IPS-11a (cell line): ENCODE measurements around the gene CYP2A7.
"Not testable (repeated sequence)": the region's sequence is repeated elsewhere in the genome, so short reads cannot be mapped to it uniquely, and the experiment has no call there.

Experiments used
- H3K4me3 ChIP-seq: one replicate; pipeline ENCODE4 v1.5.1; 2013; ENCODE audit warnings: low read depth, low read length, control low read depth

Gene CYP2A7

DNA sequence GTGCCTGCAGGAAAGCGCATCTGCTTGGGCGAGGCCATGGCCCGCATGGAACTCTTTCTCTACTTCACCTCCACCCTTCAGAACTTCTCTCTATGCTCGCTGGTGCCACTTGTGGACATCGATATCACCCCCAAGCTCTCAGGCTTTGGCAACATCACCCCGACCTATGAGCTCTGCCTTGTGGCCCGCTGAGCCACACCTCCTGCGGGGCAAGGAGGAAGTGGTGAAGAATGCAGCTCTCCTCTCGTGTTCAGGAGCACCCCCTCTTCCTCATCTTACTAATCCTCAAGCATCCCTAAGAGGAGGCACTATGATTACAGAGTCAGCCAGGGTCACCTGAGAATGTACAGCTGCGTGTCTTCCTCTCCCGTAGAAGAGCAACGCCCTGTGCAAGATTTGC, 17.9 kb upstream of the CYP2A7 start:
- not testable (repeated sequence) for H3K4me3 ChIP-seq

DNA sequence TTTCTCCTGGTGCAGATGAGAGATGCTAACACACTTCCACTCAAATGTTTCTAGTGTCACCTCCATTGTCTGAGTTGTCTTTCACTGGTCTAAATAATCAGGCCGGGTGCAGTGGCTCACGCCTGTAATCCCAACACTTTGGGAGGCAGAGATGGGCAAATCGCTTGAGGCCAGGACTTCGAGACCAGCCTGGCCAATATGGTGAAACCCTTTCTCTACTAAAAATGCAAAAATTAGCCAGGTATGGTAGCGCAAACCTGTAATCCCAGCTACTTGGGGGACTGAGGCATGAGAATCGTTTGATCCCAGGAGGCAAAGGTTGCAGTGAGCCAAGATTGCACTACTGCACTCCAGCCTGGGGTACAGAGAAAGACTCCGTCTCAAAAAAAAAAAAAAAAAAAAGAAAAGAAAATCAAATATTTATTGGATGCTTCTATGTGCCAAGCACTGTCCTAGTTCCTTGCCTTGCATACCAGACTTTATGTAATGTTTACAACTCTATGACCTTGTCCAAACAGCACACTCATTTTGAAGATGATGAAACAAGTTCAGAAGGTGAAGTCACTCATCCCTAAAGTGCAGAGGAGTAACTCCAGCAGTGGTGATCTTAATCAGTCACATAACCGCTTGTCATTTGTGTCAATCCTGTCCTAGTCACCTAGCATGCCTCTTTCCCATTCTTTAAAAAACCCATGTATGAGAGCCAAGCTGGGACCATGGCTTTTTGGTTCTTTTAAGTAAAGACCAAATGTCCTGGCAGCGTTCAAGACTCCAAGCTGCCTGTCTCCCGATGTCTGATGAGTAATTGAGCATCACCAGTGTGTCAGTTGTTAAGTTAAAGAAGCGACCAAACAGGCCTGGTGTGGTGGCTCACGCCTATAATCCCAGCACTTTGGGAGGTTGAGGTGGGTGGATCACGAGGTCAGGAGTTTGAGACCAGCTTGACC, 15.1 kb upstream of the CYP2A7 start:
- H3K4me3 ChIP-seq, result not testable (repeated sequence)

DNA sequence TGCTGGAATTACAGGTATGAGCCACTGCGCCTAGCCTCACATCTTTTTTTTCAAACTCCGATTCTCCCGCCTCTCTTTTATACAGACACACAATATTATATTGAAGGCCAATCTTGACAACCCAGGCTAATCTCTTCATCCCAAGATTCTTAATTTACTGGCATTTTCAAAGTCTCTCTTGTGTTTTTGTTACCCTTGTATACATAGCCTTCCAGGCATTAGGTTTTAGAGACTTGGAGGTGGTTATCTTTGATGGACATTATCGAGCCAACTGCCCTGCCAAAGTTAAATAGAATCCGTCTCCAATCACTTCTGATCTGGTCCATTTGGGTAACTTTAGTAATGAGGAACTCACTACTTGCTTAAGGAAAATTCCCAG, 14.4 kb upstream of the CYP2A7 start:
- no peak overlapping the region for H3K4me3 ChIP-seq

- no peak overlapping the region for H3K4me3 ChIP-seq
These were observed 11.1 kb upstream of the CYP2A7 start for GRCh38 chr19:40893112-40893511.

GRCh38 chr19:40889366-40889765, 7.3 kb upstream of the CYP2A7 start:
- no peak overlapping the region for H3K4me3 ChIP-seq

DNA sequence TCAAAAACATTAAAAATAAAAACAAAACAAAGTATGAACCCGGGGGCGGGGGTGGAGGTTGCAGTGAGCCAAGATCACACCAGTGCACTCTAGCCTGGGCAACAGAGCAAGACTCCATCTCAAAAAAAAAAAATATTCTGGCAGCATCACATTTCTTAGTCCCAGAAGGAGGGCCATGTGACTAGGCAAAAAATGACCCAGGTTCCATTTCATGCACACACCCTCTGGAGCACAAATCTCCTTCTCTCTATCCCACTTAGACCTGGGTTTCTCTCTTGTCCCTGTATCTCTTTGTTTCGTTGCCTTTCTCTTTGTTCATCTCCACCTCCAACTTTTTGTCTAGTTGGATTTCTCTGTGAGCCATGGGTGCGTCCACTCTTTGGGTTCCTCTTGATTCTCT, 6.2 kb upstream of the CYP2A7 start:
- H3K4me3 ChIP-seq, result no peak overlapping the region

DNA sequence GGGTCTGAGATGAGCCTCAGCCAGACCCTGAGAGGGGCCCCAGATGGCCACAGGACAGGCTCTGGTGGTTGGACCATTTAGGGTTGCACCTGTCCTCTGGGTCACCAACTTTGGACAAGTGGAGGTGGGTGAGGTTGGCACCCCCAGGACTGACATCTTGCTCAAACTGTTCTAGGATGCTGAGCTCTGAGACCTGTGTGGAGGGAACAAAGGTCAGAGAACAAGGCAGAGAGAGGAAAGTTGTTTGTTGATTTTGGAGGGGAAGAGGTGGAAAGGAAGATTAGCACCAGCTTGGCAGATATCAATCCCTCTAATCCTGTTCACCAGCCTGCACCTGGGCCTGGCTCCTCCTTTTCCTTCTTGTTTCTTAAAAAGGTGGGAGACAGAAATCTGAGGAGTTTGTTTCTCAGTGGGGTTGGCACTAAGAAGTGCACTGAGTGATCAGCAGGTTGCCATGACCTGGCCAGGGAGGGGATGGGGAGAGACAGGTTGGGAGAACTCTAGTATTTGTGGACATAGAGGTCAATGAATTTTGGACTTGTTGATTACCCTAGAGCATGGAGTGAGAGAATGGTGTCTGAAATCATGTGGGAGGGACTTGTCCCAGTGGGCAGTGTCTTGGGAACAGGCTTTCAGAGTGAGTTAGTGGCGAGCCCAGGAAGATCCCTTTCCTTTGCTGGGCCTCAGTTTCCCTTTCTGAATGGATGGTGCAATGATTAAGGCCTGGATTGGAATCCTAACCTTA, 2.3 kb upstream of the CYP2A7 start:
- H3K4me3 ChIP-seq, result not testable (repeated sequence)

GRCh38 chr19:40879349-40879748, 2.7 kb downstream of the CYP2A7 start:
- not testable (repeated sequence) for H3K4me3 ChIP-seq

- H3K4me3 ChIP-seq, result not testable (repeated sequence)
These were observed 6.5 kb downstream of the CYP2A7 start for GRCh38 chr19:40875526-40875951.

- H3K4me3 ChIP-seq, result not testable (repeated sequence)
These were observed 7.2 kb downstream of the CYP2A7 start for GRCh38 chr19:40874874-40875273.

- not testable (repeated sequence) for H3K4me3 ChIP-seq
These were observed 8.2 kb downstream of the CYP2A7 start for GRCh38 chr19:40873873-40874272.

- H3K4me3 ChIP-seq, result no peak overlapping the region
These were observed 9.8 kb downstream of the CYP2A7 start for GRCh38 chr19:40872209-40872608.

GRCh38 chr19:40867701-40868100, 14.3 kb downstream of the CYP2A7 start:
- no peak overlapping the region for H3K4me3 ChIP-seq

- not testable (repeated sequence) for H3K4me3 ChIP-seq
These were observed 17.1 kb downstream of the CYP2A7 start for GRCh38 chr19:40864739-40865496.

DNA sequence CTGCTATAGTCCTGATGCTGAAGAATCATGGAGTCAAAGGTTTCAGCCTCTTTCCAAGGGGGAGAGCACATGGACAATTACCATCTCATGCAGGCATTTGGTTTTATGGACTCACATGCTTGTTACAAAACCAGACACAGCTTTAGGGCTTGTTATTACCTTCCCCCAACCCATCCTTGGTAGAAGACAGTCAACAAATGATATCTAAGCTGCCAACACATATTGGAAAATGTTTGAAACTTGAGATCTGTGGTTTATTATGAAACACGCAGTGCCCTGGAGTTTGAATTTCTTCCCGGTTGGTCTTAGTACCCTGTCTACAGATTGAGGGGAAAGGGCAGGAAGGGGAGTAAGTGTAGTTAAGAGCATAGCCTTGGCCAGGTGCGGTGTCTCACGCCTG, 19.2 kb downstream of the CYP2A7 start:
- no peak overlapping the region for H3K4me3 ChIP-seq

GRCh38 chr19:40862333-40862732, 19.7 kb downstream of the CYP2A7 start:
- no peak overlapping the region for H3K4me3 ChIP-seq

DNA sequence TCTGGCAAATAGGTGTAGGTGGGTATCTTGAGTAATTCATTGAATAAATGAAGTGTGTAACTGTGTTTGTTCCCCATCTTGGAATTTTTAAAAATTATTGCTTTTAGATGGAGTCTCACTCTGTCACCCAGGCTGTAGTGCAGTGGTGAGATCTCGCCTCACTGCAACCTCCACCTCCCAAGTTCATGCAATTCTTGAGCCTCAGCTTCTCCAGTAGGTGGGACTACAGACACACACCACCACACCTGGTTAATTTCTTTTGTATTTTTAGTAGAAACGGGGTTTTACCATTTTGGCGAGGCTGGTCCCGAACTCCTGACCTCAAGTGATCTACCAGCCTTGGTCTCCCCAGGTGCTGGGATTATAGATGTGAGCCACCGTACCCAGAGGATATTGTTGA, 23.9 kb downstream of the CYP2A7 start:
- H3K4me3 ChIP-seq, result no peak overlapping the region

- H3K4me3 ChIP-seq, result not testable (repeated sequence)
These were observed 29.4 kb downstream of the CYP2A7 start for GRCh38 chr19:40852467-40853152.

DNA sequence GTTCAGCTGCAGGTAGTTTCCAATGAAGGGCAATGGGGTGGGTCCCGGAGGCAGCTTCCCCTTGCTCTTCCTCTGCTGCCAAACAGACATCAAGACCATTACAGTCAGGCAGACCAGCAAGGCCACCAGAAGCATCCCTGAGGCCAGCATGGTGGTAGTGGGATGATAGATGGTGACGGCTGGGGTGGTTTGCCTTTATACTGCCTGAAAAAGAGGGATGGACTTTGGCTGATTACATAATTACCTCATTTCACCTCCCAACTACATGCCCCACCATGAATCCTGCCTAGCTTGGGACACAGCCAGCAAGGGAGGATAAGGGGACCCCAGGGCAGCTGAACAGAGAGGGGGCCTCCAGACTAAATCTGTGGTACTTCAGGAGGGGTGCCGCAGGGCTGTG, 31.8 kb downstream of the CYP2A7 start, which contains the start of gene CYP2A6:
CYP2A6 (minus strand) TSS at position 171 of the 400 bp plus-strand sequence; CDS start at position 150, 21 bp downstream.
- not testable (repeated sequence) for H3K4me3 ChIP-seq

- H3K4me3 ChIP-seq, result not testable (repeated sequence)
These were observed 35.3 kb downstream of the CYP2A7 start for GRCh38 chr19:40846722-40847121.

DNA sequence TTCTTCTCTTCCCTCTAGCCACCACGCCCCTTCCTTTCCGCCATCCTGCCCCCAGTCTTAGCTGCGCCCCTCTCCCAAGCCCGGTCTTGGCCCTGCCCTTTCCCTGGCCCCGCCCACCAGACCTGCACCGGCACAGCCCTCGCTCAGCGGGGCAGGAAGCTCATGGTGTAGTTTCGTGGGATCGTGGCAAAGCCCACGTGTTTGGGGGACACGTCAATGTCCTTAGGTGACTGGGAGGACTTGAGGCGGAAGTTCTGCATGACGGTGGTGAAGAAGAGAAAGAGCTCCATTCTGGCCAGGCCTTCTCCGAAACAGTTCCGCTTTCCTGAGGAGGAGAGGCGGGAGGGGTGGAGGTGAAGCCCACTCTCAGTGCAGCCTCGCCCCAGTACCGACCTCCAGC, 38.4 kb downstream of the CYP2A7 start:
- not testable (repeated sequence) for H3K4me3 ChIP-seq
